C4-2B (cell line): ENCODE measurements around the gene NELL1.
"Not testable (repeated sequence)": the region's sequence is repeated elsewhere in the genome, so short reads cannot be mapped to it uniquely, and the experiment has no call there.

ENCODE experiments used
- ZFX ChIP-seq: fragments of 450-650 bp; IDR thresholded peaks from 2 replicates; pipeline ENCODE4 v1.6.1; 2017
- TF ChIP-seq, protein P1 (sequence below): fragments of 450-650 bp; conservative IDR thresholded peaks from 2 replicates; pipeline ENCODE4 v1.5.1; 2017; ENCODE audit warnings: mild to moderate bottlenecking

DNA sequence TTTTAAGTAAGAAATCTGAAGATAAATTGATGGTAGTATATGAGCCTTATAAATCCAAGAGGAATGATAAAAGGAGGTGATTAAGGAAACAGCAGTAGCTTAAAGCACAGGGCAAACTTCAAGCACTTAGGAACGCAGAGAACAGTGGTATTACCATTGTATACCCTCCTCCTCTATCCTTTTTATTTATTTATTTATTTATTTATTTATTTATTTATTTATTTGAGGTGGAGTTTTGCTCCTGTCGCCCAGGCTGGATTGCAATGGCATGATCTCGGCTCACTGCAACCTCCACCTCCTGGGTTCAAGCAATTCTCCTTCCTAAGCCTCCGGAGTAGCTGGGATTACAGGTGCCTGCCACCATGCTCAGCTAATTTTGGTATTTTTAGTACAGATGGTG is 472.2 kb downstream of the NELL1 start:
- TF ChIP-seq, protein P1, sequence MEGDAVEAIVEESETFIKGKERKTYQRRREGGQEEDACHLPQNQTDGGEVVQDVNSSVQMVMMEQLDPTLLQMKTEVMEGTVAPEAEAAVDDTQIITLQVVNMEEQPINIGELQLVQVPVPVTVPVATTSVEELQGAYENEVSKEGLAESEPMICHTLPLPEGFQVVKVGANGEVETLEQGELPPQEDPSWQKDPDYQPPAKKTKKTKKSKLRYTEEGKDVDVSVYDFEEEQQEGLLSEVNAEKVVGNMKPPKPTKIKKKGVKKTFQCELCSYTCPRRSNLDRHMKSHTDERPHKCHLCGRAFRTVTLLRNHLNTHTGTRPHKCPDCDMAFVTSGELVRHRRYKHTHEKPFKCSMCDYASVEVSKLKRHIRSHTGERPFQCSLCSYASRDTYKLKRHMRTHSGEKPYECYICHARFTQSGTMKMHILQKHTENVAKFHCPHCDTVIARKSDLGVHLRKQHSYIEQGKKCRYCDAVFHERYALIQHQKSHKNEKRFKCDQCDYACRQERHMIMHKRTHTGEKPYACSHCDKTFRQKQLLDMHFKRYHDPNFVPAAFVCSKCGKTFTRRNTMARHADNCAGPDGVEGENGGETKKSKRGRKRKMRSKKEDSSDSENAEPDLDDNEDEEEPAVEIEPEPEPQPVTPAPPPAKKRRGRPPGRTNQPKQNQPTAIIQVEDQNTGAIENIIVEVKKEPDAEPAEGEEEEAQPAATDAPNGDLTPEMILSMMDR, result not testable (repeated sequence)
- TF ChIP-seq ZFX, result not testable (repeated sequence)
